GM21515 (cell line): Measurements from ENCODE around the gene HOXD12.
A peak's percentile ranks its signal among the peaks of the same experiment; 100 is the strongest.

Experiments
- ATAC-seq: cut with Tn5 transposase; IDR thresholded peaks from one replicate; pipeline ENCODE4 v1.9.1; 2021; ENCODE audit not compliant: unreplicated experiment

The HOXD12 gene

GRCh38 chr2:176130957-176131847 lies 31.6 kb downstream of the HOXD12 start:
- no peak for ATAC-seq

DNA sequence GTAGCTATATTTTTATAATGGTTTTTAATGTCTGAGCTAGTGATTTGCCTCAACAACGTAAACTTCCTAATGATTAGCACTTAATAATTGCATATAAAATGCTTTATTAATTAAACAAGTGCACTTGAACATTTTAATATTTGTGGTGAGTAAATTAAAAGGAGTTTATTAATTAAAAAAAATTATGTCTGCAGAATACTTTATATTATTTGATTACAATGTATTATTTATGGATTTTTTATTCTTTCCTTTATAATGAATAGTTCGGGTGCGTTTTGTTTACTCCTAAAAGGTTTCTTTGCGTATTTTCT lies 32.2 kb downstream of the HOXD12 start:
- no peak for ATAC-seq

GRCh38 chr2:176132205-176133171 lies 32.9 kb downstream of the HOXD12 start:
- no peak for ATAC-seq

DNA sequence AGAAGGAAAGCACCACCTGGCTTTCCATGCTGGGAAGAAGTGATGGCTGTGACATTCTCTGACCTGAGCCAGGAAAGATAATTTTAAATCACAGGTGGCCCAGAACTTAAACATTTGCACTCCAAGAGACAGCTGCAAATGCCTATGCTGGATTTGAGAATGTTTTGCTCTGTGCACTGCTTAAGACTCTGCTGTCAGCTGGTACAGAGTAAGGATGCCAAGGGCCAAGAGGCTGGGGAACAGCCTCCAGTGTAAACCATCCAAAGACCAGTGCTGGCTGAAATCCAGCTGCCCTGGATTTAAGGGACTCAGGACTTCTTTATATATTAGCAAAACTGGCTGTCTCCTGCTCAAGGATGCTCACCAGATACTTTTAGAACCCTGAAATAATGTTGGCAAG lies 33.8 kb downstream of the HOXD12 start:
- ATAC-seq, result no peak

DNA sequence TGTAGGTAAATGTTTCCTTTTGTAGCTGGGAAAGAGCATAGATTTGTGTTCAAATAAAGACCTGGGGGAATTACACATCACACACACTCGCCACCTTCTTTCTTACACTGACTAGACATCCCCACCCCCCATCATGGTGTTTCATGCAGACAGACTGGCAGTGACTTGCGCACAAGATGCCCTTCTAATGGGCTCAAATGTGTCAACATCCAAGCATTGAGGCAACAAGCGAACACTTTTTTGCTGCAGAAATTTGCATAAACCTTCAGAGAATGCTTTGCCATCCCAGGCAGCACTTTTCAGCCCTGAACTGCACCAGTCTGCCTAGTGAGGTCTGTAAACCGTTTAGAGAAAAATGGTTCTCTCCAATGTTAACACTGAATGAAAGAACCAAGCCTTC lies 34.4 kb downstream of the HOXD12 start:
- ATAC-seq, result no peak

DNA sequence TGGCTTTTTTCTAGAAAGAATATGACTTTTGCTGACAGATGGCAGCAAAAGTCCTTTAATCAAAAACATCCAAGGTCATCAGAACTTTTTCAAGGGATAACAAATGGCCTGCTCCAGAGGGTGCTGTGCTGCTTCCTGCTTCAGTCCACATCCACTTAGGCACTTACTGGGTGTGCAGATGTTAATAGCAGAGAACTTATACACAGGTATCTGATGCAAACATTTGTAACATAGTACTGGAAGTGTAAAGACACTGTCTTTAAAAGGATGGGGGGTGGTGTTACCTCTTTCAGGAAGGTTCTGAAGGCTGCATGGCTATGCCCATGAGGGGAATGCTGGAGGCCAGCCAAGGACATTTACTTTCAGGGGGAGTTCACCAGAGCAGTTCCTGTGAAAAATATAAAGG lies 35.4 kb downstream of the HOXD12 start:
- ATAC-seq, result no peak

DNA sequence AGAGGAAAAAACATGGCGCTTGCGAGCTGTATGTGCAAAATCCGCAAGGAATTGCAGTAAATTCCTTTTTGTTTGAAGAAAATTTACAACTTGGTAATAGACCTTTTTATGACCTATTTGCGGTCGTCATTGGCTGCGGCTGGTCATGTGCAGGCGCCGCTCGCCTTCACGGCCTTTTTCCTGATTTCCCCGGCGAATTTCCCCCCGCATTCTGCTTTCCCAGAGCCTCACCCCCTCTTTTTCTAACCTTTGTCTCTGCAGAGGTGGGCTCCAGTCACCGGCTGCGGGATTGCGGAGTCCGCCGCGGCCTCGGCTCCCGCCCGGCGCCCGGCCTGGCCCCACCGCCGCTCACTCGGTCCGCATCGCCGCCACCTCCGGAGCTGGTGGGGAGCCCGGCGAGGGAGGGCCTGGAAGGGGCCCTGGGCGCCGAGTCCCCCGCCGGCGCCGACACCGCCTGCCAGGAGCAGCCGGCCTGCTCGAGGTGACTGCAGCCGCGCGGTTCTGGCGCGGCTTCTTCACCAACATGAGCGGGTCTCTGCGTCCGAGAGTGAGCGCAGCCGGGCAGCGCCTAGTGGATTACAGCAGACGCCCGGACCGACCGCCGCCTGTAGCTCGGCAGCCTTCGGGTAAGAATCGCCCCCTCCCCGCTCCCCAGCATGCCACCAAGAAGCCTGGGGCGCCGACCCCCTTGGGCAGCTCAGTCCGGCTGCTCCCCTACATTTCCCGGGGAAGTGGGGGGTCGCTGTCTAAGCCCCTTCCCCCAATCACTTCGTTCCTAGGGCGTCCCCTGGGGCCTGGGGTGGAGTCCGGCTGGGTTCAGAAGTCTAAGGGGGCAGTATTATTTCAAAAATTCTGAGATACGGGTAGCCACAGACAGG lies 37.0 kb downstream of the HOXD12 start:
- no peak for ATAC-seq

DNA sequence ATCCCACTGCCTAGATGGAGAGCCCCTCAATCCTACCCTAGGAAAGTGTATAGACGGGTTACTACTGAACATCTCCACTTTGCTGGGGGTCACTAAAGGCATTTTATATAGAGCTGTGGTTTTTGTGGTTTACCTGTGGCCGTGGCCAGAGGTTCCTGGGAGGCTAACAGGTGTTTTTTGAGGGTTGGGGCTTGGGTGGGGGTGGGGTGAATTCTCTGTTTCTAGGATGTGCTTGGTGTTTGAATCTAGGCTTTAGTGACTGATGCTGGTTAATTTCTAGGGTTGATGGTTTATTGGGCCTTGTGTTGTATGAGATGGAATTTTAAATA lies 37.6 kb downstream of the HOXD12 start:
- ATAC-seq, result no peak

GRCh38 chr2:176137906-176138305 lies 38.3 kb downstream of the HOXD12 start:
- no peak for ATAC-seq

DNA sequence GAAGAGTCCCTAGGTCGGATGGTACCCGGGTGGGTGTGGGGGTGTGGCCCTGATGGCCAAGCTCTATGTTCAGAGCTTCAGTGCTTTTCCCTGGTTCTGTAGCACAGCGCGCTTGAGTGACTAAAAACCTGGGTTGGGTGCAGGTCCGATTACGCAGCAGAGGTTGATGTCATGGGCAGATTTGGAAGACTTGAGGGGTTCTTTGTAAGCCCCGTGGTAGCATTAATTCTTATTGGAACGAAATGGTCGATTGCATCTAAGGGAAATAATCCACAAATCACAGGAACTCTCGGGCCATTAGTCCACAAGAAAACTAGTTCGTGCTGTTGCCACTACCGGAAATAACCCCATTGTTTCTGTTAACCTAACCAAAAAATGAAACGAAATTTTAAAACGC lies 38.9 kb downstream of the HOXD12 start:
- no peak for ATAC-seq

- no peak for ATAC-seq
These were observed 39.5 kb downstream of the HOXD12 start for GRCh38 chr2:176138923-176139660.

GRCh38 chr2:176139661-176140512 lies 40.3 kb downstream of the HOXD12 start:
- no peak for ATAC-seq

GRCh38 chr2:176140513-176141317 lies 41.1 kb downstream of the HOXD12 start:
- peak; percentile 88 for ATAC-seq

- ATAC-seq, result no peak
These were observed 42.7 kb downstream of the HOXD12 start for GRCh38 chr2:176142281-176142680.

- ATAC-seq, result no peak
These were observed 45.7 kb downstream of the HOXD12 start for GRCh38 chr2:176145085-176145969.

DNA sequence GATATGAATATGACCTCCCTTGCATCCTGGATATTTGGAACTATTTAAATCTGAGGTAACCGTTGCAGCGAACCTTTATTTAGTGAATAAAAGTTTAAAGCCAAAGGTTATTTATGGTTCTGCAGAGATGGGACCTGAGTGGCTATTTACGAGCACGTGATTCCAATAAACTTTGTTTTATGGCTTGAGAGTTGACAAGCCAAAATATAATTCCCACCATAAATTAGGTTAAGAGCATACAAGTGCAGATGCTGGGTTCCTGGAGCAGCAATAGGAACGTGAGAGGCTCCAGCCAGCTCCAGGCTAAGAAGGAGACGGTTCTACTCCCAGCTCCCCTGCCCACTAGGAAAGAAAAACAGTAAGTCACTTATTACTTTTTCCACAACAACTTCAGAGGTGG lies 46.5 kb downstream of the HOXD12 start:
- ATAC-seq, result no peak

DNA sequence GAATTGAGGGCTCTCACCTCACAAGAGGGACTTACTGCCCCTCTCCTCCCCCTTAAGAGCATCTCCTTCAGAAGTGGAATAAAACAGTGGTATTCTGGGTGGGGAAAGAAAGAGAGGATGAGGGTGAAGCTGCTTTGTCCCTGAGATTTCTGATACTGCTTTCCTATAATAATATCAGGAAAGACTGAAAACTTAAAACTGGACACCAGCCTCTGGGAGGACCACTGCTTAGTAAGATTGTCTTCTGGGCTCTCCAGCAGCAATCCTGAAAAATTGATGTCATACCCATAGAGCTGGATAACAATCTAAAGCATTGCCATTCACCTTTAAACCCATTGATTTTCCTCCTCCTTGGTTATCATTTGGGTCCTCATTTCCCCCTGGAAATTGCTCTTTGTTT lies 47.0 kb downstream of the HOXD12 start:
- ATAC-seq, result no peak
